CD4-positive, alpha-beta T cell (primary cell): Measurements from ENCODE around the gene BCCIP. TPM values are rescaled to one million over a fixed set of nuclear protein-coding genes. Genes with fewer than 3 reads are reported as not detected.

Experiments used
- ATAC-seq: fragments of 200-7000 bp; cut with Tn5 transposase; one replicate; pipeline ENCODE4 v1.10.0; 2022; ENCODE audit warnings: mild to moderate bottlenecking; ENCODE audit not compliant: poor library complexity
- CTCF ChIA-PET: fragments of 350-600 bp; sonication (Branson Sonifier 250); formaldehyde crosslinking; loops from one replicate; lab custom pipeline; 2021; ENCODE audit warnings: antibody characterized with exemption, inconsistent platforms; lab: Charles Lee
- POLR2A ChIA-PET: fragments of 350-600 bp; sonication (Branson Sonifier 250); formaldehyde crosslinking; loops from one replicate; lab custom pipeline; 2021; ENCODE audit warnings: antibody characterized with exemption, inconsistent platforms; lab: Charles Lee
- DNase-seq, 14 experiments: peaks; one replicate each; pipeline ENCODE4 v3.0.0-alpha.2; 2013 to 2020; ENCODE audit warnings: mixed read lengths in 2 of 14
- H3K27ac ChIP-seq, 2 donors: one replicate each; pipeline versions ENCODE4 v1.5.1 to v1.7.0; 2013; ENCODE audit warnings: low read length in 2 of 2, low read depth in 1 of 2, mild to moderate bottlenecking in 1 of 2
- H3K27me3 ChIP-seq, 2 experiments: 1 replicate in 1 of 2; 2 replicates in 1 of 2; pipeline versions ENCODE4 v1.6.1 to v1.7.0; 2013; ENCODE audit warnings: low read length in 2 of 2, control low read depth in 1 of 2, mild to moderate bottlenecking in 1 of 2, moderate library complexity in 1 of 2; ENCODE audit not compliant: insufficient read depth in 2 of 2, control insufficient read depth in 1 of 2
- H3K36me3 ChIP-seq: one replicate; pipeline ENCODE4 v1.6.1; 2013; ENCODE audit warnings: low read length, control low read depth; ENCODE audit not compliant: insufficient read depth
- H3K4me1 ChIP-seq: one replicate; pipeline ENCODE4 v1.6.1; 2013; ENCODE audit warnings: low read length, control low read depth; ENCODE audit not compliant: insufficient read depth
- H3K4me3 ChIP-seq: one replicate; pipeline ENCODE4 v1.5.1; 2013; ENCODE audit warnings: mild to moderate bottlenecking, low read length, moderate library complexity
- H3K9me3 ChIP-seq, 2 experiments: 1 replicate in 1 of 2; 2 replicates in 1 of 2; pipeline versions ENCODE4 v1.6.1 to v1.7.0; 2013; ENCODE audit warnings: low read length in 2 of 2, mild to moderate bottlenecking in 2 of 2, control low read depth in 1 of 2, moderate library complexity in 1 of 2; ENCODE audit not compliant: control insufficient read depth in 1 of 2, insufficient read depth in 1 of 2
- H3K27ac Mint-ChIP-seq: one replicate; pipeline ENCODE4 v1.8.0; 2020; ENCODE audit warnings: mixed read lengths
- H3K27me3 Mint-ChIP-seq: one replicate; pipeline ENCODE4 v1.8.0; 2021; ENCODE audit warnings: mixed read lengths
- H3K36me3 Mint-ChIP-seq: one replicate; pipeline ENCODE4 v1.8.0; 2021; ENCODE audit warnings: low read depth, mixed read lengths
- H3K4me1 Mint-ChIP-seq: one replicate; pipeline ENCODE4 v1.8.0; 2021; ENCODE audit warnings: low read depth, mixed read lengths
- H3K4me3 Mint-ChIP-seq: one replicate; pipeline ENCODE4 v1.8.0; 2020; ENCODE audit warnings: mild to moderate bottlenecking, mixed read lengths
- H3K9me3 Mint-ChIP-seq: one replicate; pipeline ENCODE4 v1.8.0; 2020; ENCODE audit warnings: mixed read lengths
- CTCF ChIP-seq: fragments of 200-600 bp; IDR thresholded peaks from one replicate; pipeline ENCODE4 v1.8.0; 2022; ENCODE audit warnings: antibody characterized with exemption, mild to moderate bottlenecking
- intact Hi-C, 2 experiments: fragments of 100-400 bp; cut with DNase I in 1 of 2; cut with micrococcal nuclease in 1 of 2; formaldehyde crosslinking; loops; one replicate each; pipeline versions ENCODE4 v1.15.1 to v1.9.0; 2023 to 2025; cut with DNase I, micrococcal nuclease
- total RNA-seq, 174 experiments: library from RNA in 2 of 174; stranded (reverse) in 2 of 174; gene quantifications; one replicate each; pipeline ENCODE4 v1.2.3 and lab custom pipeline; 2021 to 2026

Gene BCCIP
- total RNA-seq, 2 experiments from 2014 or later: 31.2 to 32.7 TPM

- no peak for ATAC-seq
- Mint-ChIP-seq H3K27me3 (no peaks in the 10 kb centered on the region), H3K27ac (no peak overlapping the region), H3K4me3 (no peak overlapping the region), H3K4me1 (no peaks in the 10 kb centered on the region), H3K9me3 (no peaks in the 10 kb centered on the region), H3K36me3 (peaks cover 74% of the 10 kb centered on the region)
- POLR2A ChIA-PET: no interaction called here
- CTCF ChIA-PET: no interaction called here
- intact Hi-C loops: no loop called here
- no peak for TF ChIP-seq CTCF
- H3K36me3 ChIP-seq: peaks cover 54% of the 10 kb centered on the region
- no peaks in the 10 kb centered on the region for H3K27me3 ChIP-seq
- H3K4me3 ChIP-seq: no peak overlapping the region
- no peaks in the 10 kb centered on the region for H3K9me3 ChIP-seq
- no peaks in the 10 kb centered on the region for H3K4me1 ChIP-seq
- DNase-seq: no peak
- H3K27ac ChIP-seq: no peak overlapping the region
Observed at GRCh38 chr10:125797424-125797823, 25.9 kb upstream of the BCCIP start.

- no peak for TF ChIP-seq CTCF
- CTCF ChIA-PET: no interaction called here
- no peak overlapping the region for H3K27ac Mint-ChIP-seq
- no peaks in the 10 kb centered on the region for H3K27me3 Mint-ChIP-seq
- ATAC-seq (no peak), DNase-seq (no peak)
- H3K4me3 Mint-ChIP-seq: no peak overlapping the region
- Histone ChIP-seq H3K36me3 (peaks cover 49% of the 10 kb centered on the region), H3K4me3 (no peak overlapping the region), H3K9me3 (no peaks in the 10 kb centered on the region), H3K4me1 (no peaks in the 10 kb centered on the region), H3K27me3 (no peaks in the 10 kb centered on the region), H3K27ac (no peak overlapping the region)
- POLR2A ChIA-PET: no interaction called here
- intact Hi-C loops: no loop called here
- no peaks in the 10 kb centered on the region for H3K4me1 Mint-ChIP-seq
- no peaks in the 10 kb centered on the region for H3K9me3 Mint-ChIP-seq
- peaks cover 73% of the 10 kb centered on the region for H3K36me3 Mint-ChIP-seq
Observed at GRCh38 chr10:125797994-125798662, 25.2 kb upstream of the BCCIP start.

- Histone ChIP-seq H3K27me3 (no peaks in the 10 kb centered on the region), H3K36me3 (peaks cover 44% of the 10 kb centered on the region), H3K4me1 (no peaks in the 10 kb centered on the region), H3K27ac (no peak overlapping the region), H3K4me3 (no peak overlapping the region), H3K9me3 (no peaks in the 10 kb centered on the region)
- Mint-ChIP-seq H3K9me3 (no peaks in the 10 kb centered on the region), H3K27ac (no peak overlapping the region), H3K4me3 (no peak overlapping the region), H3K36me3 (peaks cover 67% of the 10 kb centered on the region), H3K27me3 (no peaks in the 10 kb centered on the region), H3K4me1 (no peaks in the 10 kb centered on the region)
- intact Hi-C loops: no loop called here
- DNase-seq: no peak
- no peak for TF ChIP-seq CTCF
- no peak for ATAC-seq
- POLR2A ChIA-PET: no interaction called here
- CTCF ChIA-PET: no interaction called here
Observed at GRCh38 chr10:125799451-125800182, 23.7 kb upstream of the BCCIP start.
